ENCODE measurements around the gene JPH2. TPM values are rescaled to one million over a fixed set of nuclear protein-coding genes. Genes with fewer than 3 reads are reported as not detected.

The JPH2 gene
- total RNA-seq, 1 donor from 2014 or later, result 14.2 TPM

GRCh38 chr20:44087051-44087856, 99.7 kb downstream of the JPH2 start:
- no peak overlapping the region for H3K27ac Mint-ChIP-seq (ENCODE audit: unreplicated experiment)
- peaks cover 8% of the 10 kb centered on the region for H3K4me1 Mint-ChIP-seq (ENCODE audit: unreplicated experiment)
- no peaks in the 10 kb centered on the region for H3K9me3 Mint-ChIP-seq (ENCODE audit: unreplicated experiment)
- DNase-seq (ENCODE audit: extremely low spot score, unreplicated experiment), result no peak
- peaks cover 3% of the 10 kb centered on the region for H3K27me3 Mint-ChIP-seq (ENCODE audit: unreplicated experiment)
- H3K4me3 Mint-ChIP-seq (ENCODE audit: unreplicated experiment), result no peak overlapping the region
- TF ChIP-seq CTCF (IDR thresholded peaks at IDR 0.05), result no peak
- H3K36me3 Mint-ChIP-seq (ENCODE audit: unreplicated experiment), result no peaks in the 10 kb centered on the region

- Mint-ChIP-seq H3K36me3 (ENCODE audit: unreplicated experiment) (no peaks in the 10 kb centered on the region), H3K9me3 (ENCODE audit: unreplicated experiment) (no peaks in the 10 kb centered on the region), H3K27ac (ENCODE audit: unreplicated experiment) (no peak overlapping the region), H3K4me1 (ENCODE audit: unreplicated experiment) (peaks cover 8% of the 10 kb centered on the region), H3K4me3 (ENCODE audit: unreplicated experiment) (no peak overlapping the region), H3K27me3 (ENCODE audit: unreplicated experiment) (no peaks in the 10 kb centered on the region)
- DNase-seq (ENCODE audit: extremely low spot score, unreplicated experiment), result peak; percentile 67
- no peak for TF ChIP-seq CTCF (IDR thresholded peaks at IDR 0.05)
These were observed 101.2 kb downstream of the JPH2 start for GRCh38 chr20:44085616-44086434.

- no peak for TF ChIP-seq CTCF (IDR thresholded peaks at IDR 0.05)
- Mint-ChIP-seq H3K27ac (ENCODE audit: unreplicated experiment) (no peak overlapping the region), H3K9me3 (ENCODE audit: unreplicated experiment) (no peaks in the 10 kb centered on the region), H3K4me1 (ENCODE audit: unreplicated experiment) (peaks cover 8% of the 10 kb centered on the region), H3K27me3 (ENCODE audit: unreplicated experiment) (no peaks in the 10 kb centered on the region), H3K36me3 (ENCODE audit: unreplicated experiment) (no peaks in the 10 kb centered on the region), H3K4me3 (ENCODE audit: unreplicated experiment) (no peak overlapping the region)
- peak; percentile 51 for DNase-seq (ENCODE audit: extremely low spot score, unreplicated experiment)
These were observed 102.1 kb downstream of the JPH2 start for GRCh38 chr20:44084891-44085290.

GRCh38 chr20:44084439-44084838, 102.5 kb downstream of the JPH2 start:
- no peak overlapping the region for H3K4me3 Mint-ChIP-seq (ENCODE audit: unreplicated experiment)
- no peaks in the 10 kb centered on the region for H3K9me3 Mint-ChIP-seq (ENCODE audit: unreplicated experiment)
- H3K27me3 Mint-ChIP-seq (ENCODE audit: unreplicated experiment), result no peaks in the 10 kb centered on the region
- H3K4me1 Mint-ChIP-seq (ENCODE audit: unreplicated experiment), result peaks cover 8% of the 10 kb centered on the region
- DNase-seq (ENCODE audit: extremely low spot score, unreplicated experiment), result no peak
- H3K36me3 Mint-ChIP-seq (ENCODE audit: unreplicated experiment), result no peaks in the 10 kb centered on the region
- no peak for TF ChIP-seq CTCF (IDR thresholded peaks at IDR 0.05)
- no peak overlapping the region for H3K27ac Mint-ChIP-seq (ENCODE audit: unreplicated experiment)
